Smooth muscle cell (in vitro differentiated cells): ENCODE results near the gene PLEKHA1. TPM values are rescaled to one million over a fixed set of nuclear protein-coding genes. Genes with fewer than 3 reads are reported as not detected.

Experiments used
- DNase-seq: peaks from one replicate; lab custom pipeline; 2025; ENCODE audit not compliant: unreplicated experiment; lab: John Stamatoyannopoulos, UW
- H2AFZ ChIP-seq: fragments of 200-600 bp; sonication (generic); 2 replicates; pipeline ENCODE4 v1.6.0; 2016; ENCODE audit warnings: antibody characterized with exemption, low read depth, mild to moderate bottlenecking
- H3F3A ChIP-seq: fragments of 200-600 bp; sonication (generic); 2 replicates; pipeline ENCODE4 v1.6.0; 2017; ENCODE audit warnings: antibody characterized with exemption, low read depth
- H3K27ac ChIP-seq: fragments of 200-600 bp; sonication (generic); 2 replicates; pipeline ENCODE4 v1.5.1; 2016; ENCODE audit warnings: low read depth, mild to moderate bottlenecking
- H3K27me3 ChIP-seq: fragments of 200-600 bp; sonication (generic); 2 replicates; pipeline ENCODE4 v1.6.1; 2016; ENCODE audit warnings: low read depth, mild to moderate bottlenecking
- H3K36me3 ChIP-seq: fragments of 200-600 bp; sonication (generic); 2 replicates; pipeline ENCODE4 v1.5.1; 2016; ENCODE audit warnings: low read depth
- H3K4me1 ChIP-seq: fragments of 200-600 bp; sonication (generic); 2 replicates; pipeline ENCODE4 v1.5.1; 2016; ENCODE audit warnings: low read depth
- H3K4me2 ChIP-seq: fragments of 200-600 bp; sonication (generic); 2 replicates; pipeline ENCODE4 v1.6.0; 2016; ENCODE audit warnings: mild to moderate bottlenecking
- H3K4me3 ChIP-seq: fragments of 200-600 bp; sonication (generic); 2 replicates; pipeline ENCODE4 v1.5.1; 2016; ENCODE audit warnings: mild to moderate bottlenecking
- H3K79me2 ChIP-seq: fragments of 200-600 bp; sonication (generic); 2 replicates; pipeline ENCODE4 v1.6.0; 2016; ENCODE audit warnings: low read depth, mild to moderate bottlenecking
- H3K9ac ChIP-seq: fragments of 200-600 bp; sonication (generic); 2 replicates; pipeline ENCODE4 v1.6.0; 2016; ENCODE audit warnings: low read depth
- H3K9me3 ChIP-seq: fragments of 200-600 bp; sonication (generic); replicated peaks from 2 replicates; pipeline ENCODE4 v1.5.1; 2016; ENCODE audit warnings: low read depth
- H4K20me1 ChIP-seq: fragments of 200-600 bp; sonication (generic); 2 replicates; pipeline ENCODE4 v1.6.0; 2016; ENCODE audit warnings: low read depth
- CTCF ChIP-seq: fragments of 200-600 bp; sonication (generic); IDR thresholded peaks from 2 replicates; pipeline ENCODE4 v1.5.1; 2017; ENCODE audit warnings: borderline replicate concordance, mild to moderate bottlenecking, antibody characterized with exemption; ENCODE audit not compliant: insufficient read depth, poor library complexity, severe bottlenecking
- WGBS: methylation state at CpG from one replicate; pipeline ENCODE4 v1.1.7; 2016; ENCODE audit warnings: low lambda C conversion rate; 5-methylcytosine and 5-hydroxymethylcytosine counted together
- polyA plus RNA-seq: library from polyadenylated mRNA; unstranded; fragments of >200 nt; fragmentation: Nextera tagmentation; extraction: Ambion mirVana; gene quantifications from 2 replicates; pipeline ENCODE4 v1.2.1, GENCODE V29; 2016
- total RNA-seq: library from RNA; depleted of rRNA; stranded (reverse); fragments of >200 nt; gene quantifications from 2 replicates; pipeline ENCODE4 v1.2.3, GENCODE V29; 2014

PLEKHA1 gene
- total and polyA plus RNA-seq, 2 experiments from 2014 or later: 22.7 to 24.6 TPM

GRCh38 chr10:122388287-122388997, 13.9 kb downstream of the PLEKHA1 start:
- WGBS: 91% methylated on average over 1 of the region's 1 CpG
- no peaks in the 10 kb centered on the region for H3K27me3 ChIP-seq
- H3F3A ChIP-seq: no peaks in the 10 kb centered on the region
- peaks cover 48% of the 10 kb centered on the region for H4K20me1 ChIP-seq
- H3K27ac ChIP-seq: no peak overlapping the region
- no peaks in the 10 kb centered on the region for H3K4me1 ChIP-seq
- DNase-seq: no peak
- no peaks in the 10 kb centered on the region for H3K36me3 ChIP-seq
- H3K9me3 ChIP-seq: no peaks in the 10 kb centered on the region
- H3K4me2 ChIP-seq: no peak overlapping the region
- H3K9ac ChIP-seq: no peak overlapping the region
- no peak overlapping the region for H2AFZ ChIP-seq
- TF ChIP-seq CTCF: no peak
- no peak overlapping the region for H3K4me3 ChIP-seq
- peaks cover 55% of the 10 kb centered on the region for H3K79me2 ChIP-seq

- Histone ChIP-seq H3K4me2 (no peak overlapping the region), H3K4me1 (no peaks in the 10 kb centered on the region), H3K9ac (no peak overlapping the region), H3K4me3 (no peak overlapping the region), H2AFZ (no peak overlapping the region), H3K9me3 (no peaks in the 10 kb centered on the region), H3K36me3 (no peaks in the 10 kb centered on the region), H3K79me2 (peaks cover 42% of the 10 kb centered on the region), H3K27ac (no peak overlapping the region), H4K20me1 (peaks cover 39% of the 10 kb centered on the region), H3F3A (no peaks in the 10 kb centered on the region), H3K27me3 (no peaks in the 10 kb centered on the region)
- TF ChIP-seq CTCF: no peak
- WGBS: 96% methylated on average over 3 of the region's 3 CpGs
- DNase-seq: no peak
Measured at GRCh38 chr10:122390271-122390670, 15.8 kb downstream of the PLEKHA1 start.

GRCh38 chr10:122390679-122391078, 16.2 kb downstream of the PLEKHA1 start:
- H3K27ac ChIP-seq: no peak overlapping the region
- no peak for TF ChIP-seq CTCF

GRCh38 chr10:122391875-122392274, 17.4 kb downstream of the PLEKHA1 start:
- Histone ChIP-seq H3K27me3 (no peaks in the 10 kb centered on the region), H3K4me3 (no peak overlapping the region), H3K36me3 (peaks cover 5% of the 10 kb centered on the region), H3K9me3 (no peaks in the 10 kb centered on the region), H3K4me1 (no peaks in the 10 kb centered on the region), H3K27ac (no peak overlapping the region), H4K20me1 (peaks cover 26% of the 10 kb centered on the region), H2AFZ (no peak overlapping the region), H3K4me2 (no peak overlapping the region), H3K9ac (no peak overlapping the region), H3F3A (no peaks in the 10 kb centered on the region), H3K79me2 (peaks cover 37% of the 10 kb centered on the region)
- no peak for DNase-seq
- no peak for TF ChIP-seq CTCF

More at GRCh38 chr10:122390679-122391078, 16.2 kb downstream of the PLEKHA1 start:
- H2AFZ ChIP-seq: no peak overlapping the region
- peaks cover 37% of the 10 kb centered on the region for H4K20me1 ChIP-seq
- no peak overlapping the region for H3K4me3 ChIP-seq
- H3K9ac ChIP-seq: no peak overlapping the region
- H3K79me2 ChIP-seq: peaks cover 42% of the 10 kb centered on the region
- H3K36me3 ChIP-seq: peaks cover 3% of the 10 kb centered on the region
- H3K27me3 ChIP-seq: no peaks in the 10 kb centered on the region
- H3K9me3 ChIP-seq: no peaks in the 10 kb centered on the region
- DNase-seq: no peak
- H3K4me1 ChIP-seq: no peaks in the 10 kb centered on the region
- WGBS: 93% methylated on average over 3 of the region's 3 CpGs
- H3K4me2 ChIP-seq: no peak overlapping the region
- H3F3A ChIP-seq: no peaks in the 10 kb centered on the region
